Stimulated activated memory B cell treated with anti-CD40 and anti-IgM and Interleukin-4, amounts not matched to agents 10 μg/mL and 1 μg/mL and 100 μg/mL, for 72 hours (primary cell): ENCODE measurements around the gene ARHGAP12.
A peak's percentile ranks its signal among the peaks of the same experiment; 100 is the strongest.

ENCODE experiments used
- ATAC-seq: fragments of 150-1000 bp; cut with Tn5 transposase; 2 replicates; pipeline ENCODE4 v1.10.0; 2021
- H3K27ac Mint-ChIP-seq: one replicate; pipeline ENCODE4 v1.8.0; 2022; ENCODE audit warnings: mild to moderate bottlenecking, mixed read lengths
- H3K27me3 Mint-ChIP-seq: one replicate; pipeline ENCODE4 v1.8.0; 2022; ENCODE audit warnings: mixed read lengths
- H3K36me3 Mint-ChIP-seq: one replicate; pipeline ENCODE4 v1.8.0; 2022; ENCODE audit warnings: mixed read lengths
- H3K4me1 Mint-ChIP-seq: one replicate; pipeline ENCODE4 v1.8.0; 2022; ENCODE audit warnings: mixed read lengths
- H3K4me3 Mint-ChIP-seq: one replicate; pipeline ENCODE4 v1.8.0; 2022; ENCODE audit warnings: mild to moderate bottlenecking, moderate library complexity, mixed read lengths
- H3K9me3 Mint-ChIP-seq: one replicate; pipeline ENCODE4 v1.8.0; 2022; ENCODE audit warnings: mixed read lengths

Gene ARHGAP12

GRCh38 chr10:31936933-31937332 lies 8.3 kb upstream of the ARHGAP12 start:
- no peaks in the 10 kb centered on the region for H3K36me3 Mint-ChIP-seq
- no peaks in the 10 kb centered on the region for H3K9me3 Mint-ChIP-seq
- H3K27ac Mint-ChIP-seq = no peak overlapping the region
- no peaks in the 10 kb centered on the region for H3K27me3 Mint-ChIP-seq
- H3K4me3 Mint-ChIP-seq = no peak overlapping the region
- ATAC-seq = no peak
- H3K4me1 Mint-ChIP-seq = peaks cover 20% of the 10 kb centered on the region

- Mint-ChIP-seq H3K27me3 (no peaks in the 10 kb centered on the region), H3K4me3 (no peak overlapping the region), H3K9me3 (no peaks in the 10 kb centered on the region), H3K4me1 (peaks cover 13% of the 10 kb centered on the region), H3K36me3 (no peaks in the 10 kb centered on the region), H3K27ac (no peak overlapping the region)
- no peak for ATAC-seq
Measured at GRCh38 chr10:31936086-31936485, 7.5 kb upstream of the ARHGAP12 start.

- Mint-ChIP-seq H3K27ac (no peak overlapping the region), H3K9me3 (no peaks in the 10 kb centered on the region), H3K36me3 (no peaks in the 10 kb centered on the region), H3K4me1 (peaks cover 11% of the 10 kb centered on the region), H3K4me3 (no peak overlapping the region), H3K27me3 (no peaks in the 10 kb centered on the region)
- ATAC-seq = no peak
Measured at GRCh38 chr10:31935678-31936077, 7.0 kb upstream of the ARHGAP12 start.

GRCh38 chr10:31932838-31933237 lies 4.2 kb upstream of the ARHGAP12 start:
- Mint-ChIP-seq H3K27ac (no peak overlapping the region), H3K9me3 (no peaks in the 10 kb centered on the region), H3K4me3 (no peak overlapping the region), H3K27me3 (no peaks in the 10 kb centered on the region), H3K36me3 (no peaks in the 10 kb centered on the region), H3K4me1 (peaks cover 16% of the 10 kb centered on the region)
- ATAC-seq = no peak

- Mint-ChIP-seq H3K4me1 (peaks cover 35% of the 10 kb centered on the region), H3K27me3 (no peaks in the 10 kb centered on the region), H3K36me3 (no peaks in the 10 kb centered on the region), H3K27ac (peak overlapping the region; percentile 93), H3K4me3 (no peak overlapping the region), H3K9me3 (no peaks in the 10 kb centered on the region)
- ATAC-seq = no peak
Measured at GRCh38 chr10:31930856-31931255, 2.2 kb upstream of the ARHGAP12 start.

- no peaks in the 10 kb centered on the region for H3K9me3 Mint-ChIP-seq
Measured at GRCh38 chr10:31930023-31930751, 1.6 kb upstream of the ARHGAP12 start.

GRCh38 chr10:31929261-31930022 lies 811 bp upstream of the ARHGAP12 start:
- H3K4me3 Mint-ChIP-seq = peak overlapping the region; percentile 99
- peaks cover 46% of the 10 kb centered on the region for H3K4me1 Mint-ChIP-seq
- no peaks in the 10 kb centered on the region for H3K9me3 Mint-ChIP-seq
- H3K27ac Mint-ChIP-seq = peak overlapping the region; percentile 93
- peak; percentile 51 for ATAC-seq
- no peaks in the 10 kb centered on the region for H3K27me3 Mint-ChIP-seq
- H3K36me3 Mint-ChIP-seq = no peaks in the 10 kb centered on the region

More at GRCh38 chr10:31930023-31930751, 1.6 kb upstream of the ARHGAP12 start:
- peak; percentile 40 for ATAC-seq
- H3K4me3 Mint-ChIP-seq = peak overlapping the region; percentile 99
- H3K27ac Mint-ChIP-seq = peak overlapping the region; percentile 93
- H3K27me3 Mint-ChIP-seq = no peaks in the 10 kb centered on the region
- H3K4me1 Mint-ChIP-seq = peaks cover 42% of the 10 kb centered on the region
- H3K36me3 Mint-ChIP-seq = no peaks in the 10 kb centered on the region

- Mint-ChIP-seq H3K4me1 (peaks cover 46% of the 10 kb centered on the region), H3K27ac (peak overlapping the region; percentile 93)
Measured at GRCh38 chr10:31927884-31928548, 615 bp downstream of the ARHGAP12 start.

GRCh38 chr10:31927565-31927883 lies 1.1 kb downstream of the ARHGAP12 start:
- Mint-ChIP-seq H3K9me3 (no peaks in the 10 kb centered on the region), H3K27me3 (no peaks in the 10 kb centered on the region), H3K27ac (peak overlapping the region; percentile 93), H3K36me3 (peaks cover 6% of the 10 kb centered on the region), H3K4me3 (peak overlapping the region; percentile 99), H3K4me1 (peaks cover 46% of the 10 kb centered on the region)
- ATAC-seq = peak; percentile 1

More at GRCh38 chr10:31927884-31928548, 615 bp downstream of the ARHGAP12 start:
- H3K27me3 Mint-ChIP-seq = no peaks in the 10 kb centered on the region
- ATAC-seq = peak; percentile 76
- H3K9me3 Mint-ChIP-seq = no peaks in the 10 kb centered on the region
- peaks cover 3% of the 10 kb centered on the region for H3K36me3 Mint-ChIP-seq
- H3K4me3 Mint-ChIP-seq = peak overlapping the region; percentile 99

GRCh38 chr10:31926765-31927564 lies 1.7 kb downstream of the ARHGAP12 start:
- H3K27me3 Mint-ChIP-seq = no peaks in the 10 kb centered on the region
- H3K27ac Mint-ChIP-seq = peak overlapping the region; percentile 93
- peaks cover 6% of the 10 kb centered on the region for H3K36me3 Mint-ChIP-seq
- no peak for ATAC-seq
- H3K9me3 Mint-ChIP-seq = no peaks in the 10 kb centered on the region
- peak overlapping the region; percentile 99 for H3K4me3 Mint-ChIP-seq
- peaks cover 50% of the 10 kb centered on the region for H3K4me1 Mint-ChIP-seq

- Mint-ChIP-seq H3K36me3 (peaks cover 6% of the 10 kb centered on the region), H3K27ac (no peak overlapping the region), H3K4me1 (peaks cover 58% of the 10 kb centered on the region), H3K4me3 (no peak overlapping the region), H3K9me3 (no peaks in the 10 kb centered on the region), H3K27me3 (no peaks in the 10 kb centered on the region)
- no peak for ATAC-seq
Measured at GRCh38 chr10:31926160-31926559, 2.5 kb downstream of the ARHGAP12 start.

- Mint-ChIP-seq H3K9me3 (no peaks in the 10 kb centered on the region), H3K27ac (no peak overlapping the region), H3K4me3 (no peak overlapping the region), H3K27me3 (no peaks in the 10 kb centered on the region), H3K36me3 (peaks cover 6% of the 10 kb centered on the region), H3K4me1 (peaks cover 54% of the 10 kb centered on the region)
- ATAC-seq = no peak
Measured at GRCh38 chr10:31924833-31925232, 3.8 kb downstream of the ARHGAP12 start.

- no peak for ATAC-seq
- H3K9me3 Mint-ChIP-seq = no peaks in the 10 kb centered on the region
- no peaks in the 10 kb centered on the region for H3K27me3 Mint-ChIP-seq
- H3K4me3 Mint-ChIP-seq = no peak overlapping the region
- H3K36me3 Mint-ChIP-seq = peaks cover 6% of the 10 kb centered on the region
- peaks cover 56% of the 10 kb centered on the region for H3K4me1 Mint-ChIP-seq
- H3K27ac Mint-ChIP-seq = no peak overlapping the region
Measured at GRCh38 chr10:31923389-31923788, 5.2 kb downstream of the ARHGAP12 start.

- Mint-ChIP-seq H3K4me3 (no peak overlapping the region), H3K4me1 (peaks cover 52% of the 10 kb centered on the region), H3K27me3 (no peaks in the 10 kb centered on the region), H3K27ac (no peak overlapping the region), H3K9me3 (no peaks in the 10 kb centered on the region), H3K36me3 (peaks cover 6% of the 10 kb centered on the region)
- ATAC-seq = no peak
Measured at GRCh38 chr10:31921031-31921430, 7.6 kb downstream of the ARHGAP12 start.

- Mint-ChIP-seq H3K27me3 (no peaks in the 10 kb centered on the region), H3K27ac (no peak overlapping the region), H3K4me1 (peaks cover 50% of the 10 kb centered on the region), H3K36me3 (peaks cover 6% of the 10 kb centered on the region), H3K9me3 (no peaks in the 10 kb centered on the region), H3K4me3 (no peak overlapping the region)
- ATAC-seq = no peak
Measured at GRCh38 chr10:31920538-31920937, 8.1 kb downstream of the ARHGAP12 start.
